Glomerular endothelial cell (primary cell): ENCODE measurements around the gene RRAD. TPM values are rescaled to one million over a fixed set of nuclear protein-coding genes. Genes with fewer than 3 reads are reported as not detected.

ENCODE experiments used
- DNase-seq: peaks from one replicate; pipeline ENCODE4 v3.0.0-alpha.2; 2011; ENCODE audit warnings: low read depth, low spot score; ENCODE audit errors: extremely low read depth
- total RNA-seq: library from RNA; depleted of rRNA; stranded (reverse); fragments of >200 nt; gene quantifications from 2 replicates; pipeline ENCODE4 v1.2.3, GENCODE V29; 2015

Gene RRAD
- total RNA-seq, 1 donor from 2014 or later, result 7.2 TPM

- DNase-seq, result no peak
Measured at GRCh38 chr16:66934138-66934838, 9.0 kb upstream of the RRAD start, which contains the start of gene CIAO2B. Gene CIAO2B (minus strand): TSS chr16:66934402. CDS start chr16:66934364, 38 bp downstream.

- no peak for DNase-seq
Measured at GRCh38 chr16:66933776-66934137, 8.4 kb upstream of the RRAD start.

- no peak for DNase-seq
Measured at GRCh38 chr16:66932076-66932475, 6.7 kb upstream of the RRAD start.

GRCh38 chr16:66931665-66932064 is 6.3 kb upstream of the RRAD start:
- no peak for DNase-seq

- no peak for DNase-seq
Measured at GRCh38 chr16:66930189-66930588, 4.9 kb upstream of the RRAD start.

- DNase-seq, result no peak
Measured at GRCh38 chr16:66928702-66929388, 3.5 kb upstream of the RRAD start.

- DNase-seq, result no peak
Measured at GRCh38 chr16:66927918-66928649, 2.7 kb upstream of the RRAD start.

GRCh38 chr16:66926961-66927436 is 1.7 kb upstream of the RRAD start:
- DNase-seq, result no peak

GRCh38 chr16:66926171-66926947 is 1.0 kb upstream of the RRAD start:
- no peak for DNase-seq

- DNase-seq, result no peak
Measured at GRCh38 chr16:66924527-66925321, 611 bp downstream of the RRAD start.

- no peak for DNase-seq
Measured at GRCh38 chr16:66923866-66924265, 1.5 kb downstream of the RRAD start.

GRCh38 chr16:66923247-66923731 is 2.0 kb downstream of the RRAD start:
- DNase-seq, result no peak

- DNase-seq, result no peak
Measured at GRCh38 chr16:66921729-66922450, 3.4 kb downstream of the RRAD start.

GRCh38 chr16:66920924-66921680 is 4.2 kb downstream of the RRAD start:
- DNase-seq, result no peak

- no peak for DNase-seq
Measured at GRCh38 chr16:66920299-66920590, 5.1 kb downstream of the RRAD start.

GRCh38 chr16:66919569-66920298 is 5.6 kb downstream of the RRAD start:
- no peak for DNase-seq

- no peak for DNase-seq
Measured at GRCh38 chr16:66918803-66919568, 6.3 kb downstream of the RRAD start, which contains the start of gene CDH16. Gene CDH16 (minus strand): TSS chr16:66918885. CDS start chr16:66918065, 820 bp downstream.
